Common myeloid progenitor, CD34-positive (primary cell): ENCODE measurements around the gene KCNT1.

ENCODE experiments used
- CTCF ChIA-PET: fragments of 350-600 bp; sonication (Branson Sonifier 250); formaldehyde crosslinking; loops from one replicate; lab custom pipeline; 2021; ENCODE audit warnings: antibody characterized with exemption; lab: Charles Lee
- POLR2A ChIA-PET: fragments of 350-600 bp; sonication (Branson Sonifier 250); formaldehyde crosslinking; loops from one replicate; lab custom pipeline; 2021; ENCODE audit warnings: antibody characterized with exemption; lab: Charles Lee
- DNase-seq, 3 donors: peaks; one replicate each; pipeline versions ENCODE4 v3.0.0 to v3.0.0-alpha.2; 2013
- H3K27ac ChIP-seq, 2 experiments: 1 replicate in 1 of 2; 2 replicates in 1 of 2; pipeline ENCODE4 v1.7.0; 2013; ENCODE audit warnings: inconsistent platforms in 2 of 2, low read length in 2 of 2, mild to moderate bottlenecking in 2 of 2, low read depth in 1 of 2, moderate library complexity in 1 of 2; ENCODE audit not compliant: severe bottlenecking in 2 of 2, insufficient read depth in 1 of 2, poor library complexity in 1 of 2
- H3K27me3 ChIP-seq, 5 experiments: replicated peaks in 2 of 5; 1 replicate in 3 of 5; 2 replicates in 2 of 5; pipeline versions ENCODE4 v1.6.1 to v1.7.0; 2013; ENCODE audit warnings: low read length in 4 of 5, mild to moderate bottlenecking in 2 of 5, moderate library complexity in 2 of 5, inconsistent platforms in 1 of 5; ENCODE audit not compliant: insufficient read depth in 5 of 5, control insufficient read depth in 4 of 5
- H3K36me3 ChIP-seq, 4 experiments: 1 replicate in 2 of 4; 2 replicates in 2 of 4; pipeline versions ENCODE4 v1.6.1 to v1.7.0; 2013; ENCODE audit warnings: low read length in 3 of 4, control low read depth in 1 of 4, mild to moderate bottlenecking in 1 of 4; ENCODE audit not compliant: control insufficient read depth in 4 of 4, insufficient read depth in 4 of 4
- H3K4me1 ChIP-seq, 4 experiments: 1 replicate in 3 of 4; 2 replicates in 1 of 4; pipeline versions ENCODE4 v1.6.1 to v1.7.1; 2013; ENCODE audit warnings: low read length in 3 of 4, mild to moderate bottlenecking in 3 of 4, control low read depth in 1 of 4, inconsistent platforms in 1 of 4, moderate library complexity in 1 of 4; ENCODE audit not compliant: control insufficient read depth in 4 of 4, insufficient read depth in 4 of 4; ENCODE audit errors: control extremely low read depth in 1 of 4
- H3K4me3 ChIP-seq, 7 experiments: 1 replicate in 4 of 7; 2 replicates in 3 of 7; pipeline versions ENCODE4 v1.5.1 to v1.7.0; 2013; ENCODE audit warnings: mild to moderate bottlenecking in 7 of 7, low read length in 6 of 7, moderate library complexity in 6 of 7, inconsistent platforms in 2 of 7, low read depth in 2 of 7, control low read depth in 1 of 7; ENCODE audit not compliant: insufficient read depth in 4 of 7, control insufficient read depth in 1 of 7; ENCODE audit errors: extremely low read depth in 1 of 7
- H3K9me3 ChIP-seq, 5 experiments: 1 replicate in 4 of 5; 2 replicates in 1 of 5; pipeline versions ENCODE4 v1.6.1 to v1.7.1; 2013; ENCODE audit warnings: low read length in 4 of 5, mild to moderate bottlenecking in 2 of 5, inconsistent platforms in 1 of 5, low read depth in 1 of 5, moderate library complexity in 1 of 5; ENCODE audit not compliant: control insufficient read depth in 4 of 5, insufficient read depth in 2 of 5; ENCODE audit errors: control extremely low read depth in 1 of 5
- WGBS: methylation state at CpG from one replicate; pipeline ENCODE4 v1.1.5; 2013; ENCODE audit not compliant: insufficient coverage; 5-methylcytosine and 5-hydroxymethylcytosine counted together

Gene KCNT1

GRCh38 chr9:135712613-135713295 is 10.8 kb downstream of the KCNT1 start:
- Histone ChIP-seq H3K4me1 (peaks cover 0 to 8% (median 1%) of the 10 kb centered on the region in 4 experiments), H3K36me3 (no peaks in the 10 kb centered on the region), H3K27ac (no peak overlapping the region), H3K27me3 (peaks cover 4 to 75% (median 17%) of the 10 kb centered on the region in 5 experiments), H3K4me3 (no peak overlapping the region), H3K9me3 (no peaks in the 10 kb centered on the region)
- no peak for DNase-seq
- WGBS = 68% methylated on average over 14 of the region's 16 CpGs
- POLR2A ChIA-PET = no interaction called here
- CTCF ChIA-PET = interaction anchor here (1.8 kb wide), 1 partner anchor 9 kb away, joined by 5 read pairs; no protein-coding TSS in a partner anchor

DNA sequence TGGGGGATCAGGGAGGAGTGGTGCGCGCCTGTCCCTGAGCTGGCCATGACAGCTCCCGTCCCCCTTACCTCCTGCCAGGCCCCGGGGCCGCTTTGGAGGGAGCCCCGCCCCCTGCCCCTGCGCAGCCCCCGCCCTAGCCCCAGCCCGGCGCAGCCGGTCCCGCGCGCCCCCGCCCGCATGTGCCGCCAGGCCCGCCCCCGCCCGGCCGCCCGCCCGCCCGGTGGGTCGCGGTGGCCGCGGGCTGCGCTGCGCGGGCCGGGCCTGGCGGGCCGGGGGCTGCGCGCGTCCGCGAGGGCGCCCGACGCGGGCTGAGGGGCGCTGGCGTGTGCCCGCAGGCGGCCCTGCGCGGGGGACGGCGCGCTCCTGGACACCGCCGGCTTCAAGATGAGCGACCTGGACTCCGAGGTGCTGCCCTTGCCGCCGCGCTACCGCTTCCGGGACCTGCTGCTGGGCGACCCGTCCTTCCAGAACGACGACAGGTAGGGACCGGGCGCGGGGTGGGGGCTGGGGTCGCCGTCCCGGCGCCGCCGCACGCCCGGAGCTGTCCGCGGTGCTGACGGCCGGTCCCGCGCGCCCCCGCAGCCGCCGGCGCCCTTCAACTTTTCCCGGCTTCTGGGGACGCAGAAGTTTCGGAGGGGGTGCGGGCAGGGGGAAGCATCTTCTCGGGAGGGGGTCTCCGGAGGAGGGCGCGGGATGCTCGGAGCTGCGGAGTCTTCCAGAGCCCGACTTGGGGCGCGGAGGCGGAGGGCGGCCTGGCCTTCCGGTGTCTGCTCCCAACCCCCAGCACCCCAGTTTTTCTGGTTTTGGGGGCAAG is 12.5 kb downstream of the KCNT1 start:
- H3K4me1 ChIP-seq = peaks cover 0 to 8% (median 1%) of the 10 kb centered on the region in 4 experiments
- peak overlapping the region in 1 of 7 experiments; percentile 26 for H3K4me3 ChIP-seq
- no peaks in the 10 kb centered on the region for H3K9me3 ChIP-seq
- no peaks in the 10 kb centered on the region for H3K36me3 ChIP-seq
- CTCF ChIA-PET = interaction anchor here (1.0 kb wide), 1 partner anchor 9 kb away, joined by 3 read pairs; no protein-coding TSS in a partner anchor
- no peak overlapping the region for H3K27ac ChIP-seq
- peaks cover 4 to 89% (median 17%) of the 10 kb centered on the region in 5 experiments for H3K27me3 ChIP-seq
- 3% methylated on average over 73 of the region's 103 CpGs for WGBS
- POLR2A ChIA-PET = no interaction called here
- DNase-seq = peak in 2 of 3 donors; percentile 36 to 55

DNA sequence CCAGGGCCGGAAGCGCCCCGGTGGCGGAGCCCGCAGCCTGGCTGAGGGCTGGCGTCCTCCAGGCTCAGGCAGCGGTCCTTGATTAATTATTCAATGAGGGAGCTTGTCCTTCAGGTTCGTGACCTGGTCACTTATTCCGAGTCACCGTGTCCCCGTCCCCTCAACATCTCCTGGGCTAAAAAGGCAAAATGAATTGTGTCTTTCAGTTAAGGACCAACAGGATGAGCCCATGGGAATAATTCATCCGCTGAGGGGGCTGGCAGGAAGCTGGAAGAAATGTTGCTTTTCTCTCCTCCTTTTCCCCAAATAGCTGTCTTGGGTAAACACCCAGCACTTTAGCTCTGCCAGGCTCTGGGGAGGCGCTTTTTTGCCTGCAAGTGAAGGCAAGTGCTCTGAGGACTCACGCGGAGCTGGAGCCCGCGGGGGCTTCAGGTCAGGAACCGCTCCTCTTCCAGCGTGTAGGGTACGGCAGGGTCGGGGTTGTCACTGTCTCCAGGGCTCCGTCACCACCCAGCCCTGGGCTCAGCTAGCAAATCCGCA is 13.1 kb downstream of the KCNT1 start:
- H3K36me3 ChIP-seq = no peaks in the 10 kb centered on the region
- H3K9me3 ChIP-seq = no peaks in the 10 kb centered on the region
- H3K4me3 ChIP-seq = no peak overlapping the region
- CTCF ChIA-PET = interaction anchor here (1.0 kb wide), 1 partner anchor 10 kb away, joined by 3 read pairs; no protein-coding TSS in a partner anchor
- H3K4me1 ChIP-seq = peaks cover 0 to 8% (median 1%) of the 10 kb centered on the region in 4 experiments
- H3K27ac ChIP-seq = no peak overlapping the region
- DNase-seq = no peak
- 25% methylated on average over 19 of the region's 23 CpGs for WGBS
- H3K27me3 ChIP-seq = peaks cover 4 to 86% (median 17%) of the 10 kb centered on the region in 5 experiments
- POLR2A ChIA-PET = no interaction called here

- Histone ChIP-seq H3K27ac (no peak overlapping the region), H3K4me1 (peaks cover 0 to 8% (median 1%) of the 10 kb centered on the region in 4 experiments), H3K9me3 (no peaks in the 10 kb centered on the region), H3K27me3 (peaks cover 4 to 85% (median 17%) of the 10 kb centered on the region in 5 experiments), H3K4me3 (no peak overlapping the region), H3K36me3 (no peaks in the 10 kb centered on the region)
- 88% methylated on average over 8 of the region's 11 CpGs for WGBS
- CTCF ChIA-PET = no interaction called here
- POLR2A ChIA-PET = no interaction called here
- no peak for DNase-seq
Observed at GRCh38 chr9:135716045-135716444, 14.1 kb downstream of the KCNT1 start.

DNA sequence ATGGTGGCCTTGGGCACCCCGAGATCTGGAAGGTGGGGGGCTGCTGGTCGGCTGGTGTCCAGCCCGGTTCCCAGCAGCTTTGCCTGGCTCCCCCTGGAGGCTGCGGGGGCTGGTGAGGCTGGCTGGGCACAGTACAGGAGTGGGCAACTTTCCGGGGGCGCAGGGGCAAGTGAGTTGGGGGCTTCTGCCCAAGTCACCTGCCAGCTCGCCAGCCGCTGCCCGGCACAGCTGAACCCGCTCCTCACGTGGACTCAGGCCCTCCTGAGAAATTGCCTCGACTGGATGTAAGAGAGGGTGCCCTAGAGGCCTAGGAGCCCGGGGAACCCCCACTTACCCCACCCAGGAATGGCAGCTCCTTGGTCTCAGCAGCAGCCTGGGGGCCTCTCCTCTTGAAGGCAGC is 15.4 kb downstream of the KCNT1 start:
- ChIA-PET POLR2A (no interaction called here), CTCF (no interaction called here)
- H3K27me3 ChIP-seq = peaks cover 4 to 85% (median 17%) of the 10 kb centered on the region in 5 experiments
- no peak overlapping the region for H3K4me3 ChIP-seq
- WGBS = 84% methylated on average over 10 of the region's 13 CpGs
- no peak for DNase-seq
- H3K36me3 ChIP-seq = no peaks in the 10 kb centered on the region
- peaks cover 0 to 8% (median 1%) of the 10 kb centered on the region in 4 experiments for H3K4me1 ChIP-seq
- H3K9me3 ChIP-seq = no peaks in the 10 kb centered on the region
- H3K27ac ChIP-seq = no peak overlapping the region

DNA sequence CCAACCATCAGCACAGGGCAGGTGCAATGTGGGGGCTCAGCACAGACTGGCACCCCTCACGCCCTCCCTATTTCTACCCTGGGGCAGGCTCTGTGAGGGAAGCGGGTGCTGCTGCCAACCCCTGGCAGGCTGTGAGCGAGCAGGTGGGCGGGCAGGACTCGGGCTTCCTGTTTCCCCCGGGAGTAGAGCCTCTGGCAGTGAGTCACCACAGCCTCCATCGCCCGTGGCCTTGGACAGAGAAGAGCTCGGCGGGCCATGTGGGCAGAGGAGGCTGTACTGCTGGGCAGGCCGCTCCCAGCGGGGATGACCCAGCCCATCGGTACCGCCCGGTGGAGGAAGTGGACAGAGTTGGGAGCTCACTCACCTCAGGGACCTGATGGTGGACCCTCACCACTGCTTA is 16.6 kb downstream of the KCNT1 start:
- Histone ChIP-seq H3K9me3 (no peaks in the 10 kb centered on the region), H3K27me3 (peaks cover 4 to 74% (median 17%) of the 10 kb centered on the region in 5 experiments), H3K27ac (no peak overlapping the region), H3K4me3 (no peak overlapping the region), H3K36me3 (no peaks in the 10 kb centered on the region), H3K4me1 (peaks cover 0 to 8% (median 1%) of the 10 kb centered on the region in 4 experiments)
- ChIA-PET CTCF (no interaction called here), POLR2A (no interaction called here)
- WGBS = 66% methylated on average over 15 of the region's 15 CpGs
- DNase-seq = peak in 2 of 3 donors; percentile 15 to 23
